Hepatocyte (in vitro differentiated cells): ENCODE measurements around the gene MRTFA. TPM values are rescaled to one million over a fixed set of nuclear protein-coding genes. Genes with fewer than 3 reads are reported as not detected.

Experiments used
- DNase-seq: peaks from one replicate; pipeline ENCODE4 v3.0.0-alpha.2; 2016; ENCODE audit warnings: low spot score
- H2AFZ ChIP-seq: fragments of 200-600 bp; sonication (generic); 2 replicates; pipeline ENCODE4 v1.6.0; 2016; ENCODE audit warnings: antibody characterized with exemption, mild to moderate bottlenecking
- H3K27ac ChIP-seq: fragments of 200-600 bp; sonication (generic); 2 replicates; pipeline ENCODE4 v1.5.1; 2016; ENCODE audit warnings: mild to moderate bottlenecking
- H3K27me3 ChIP-seq: fragments of 200-600 bp; sonication (generic); 2 replicates; pipeline ENCODE4 v1.6.1; 2016
- H3K36me3 ChIP-seq: fragments of 200-600 bp; sonication (generic); replicated peaks from 2 replicates; pipeline ENCODE4 v1.5.1; 2016; ENCODE audit warnings: low read depth; ENCODE audit not compliant: insufficient read depth
- H3K4me1 ChIP-seq: fragments of 200-600 bp; sonication (generic); 2 replicates; pipeline ENCODE4 v1.5.1; 2016; ENCODE audit warnings: mild to moderate bottlenecking, moderate library complexity; ENCODE audit not compliant: insufficient read depth
- H3K4me2 ChIP-seq: fragments of 200-600 bp; sonication (generic); 2 replicates; pipeline ENCODE4 v1.6.0; 2016
- H3K4me3 ChIP-seq: fragments of 200-600 bp; sonication (generic); 2 replicates; pipeline ENCODE4 v1.5.1; 2016; ENCODE audit warnings: mild to moderate bottlenecking
- H3K79me2 ChIP-seq: fragments of 200-600 bp; sonication (generic); 2 replicates; pipeline ENCODE4 v1.6.0; 2017; ENCODE audit warnings: mild to moderate bottlenecking
- H3K9me2 ChIP-seq: fragments of 200-600 bp; sonication (generic); replicated peaks from 2 replicates; pipeline ENCODE4 v1.6.0; 2017; ENCODE audit warnings: mild to moderate bottlenecking; ENCODE audit not compliant: insufficient read depth
- H3K9me3 ChIP-seq: fragments of 200-600 bp; sonication (generic); 2 replicates; pipeline ENCODE4 v1.5.1; 2016; ENCODE audit warnings: low read depth, mild to moderate bottlenecking
- H4K20me1 ChIP-seq: fragments of 200-600 bp; sonication (generic); 2 replicates; pipeline ENCODE4 v1.6.0; 2016; ENCODE audit warnings: mild to moderate bottlenecking; ENCODE audit not compliant: insufficient read depth, poor library complexity, severe bottlenecking
- EZH2 ChIP-seq: fragments of 200-600 bp; sonication (generic); IDR thresholded peaks from 2 replicates; pipeline ENCODE4 v1.6.1; 2016; ENCODE audit warnings: antibody characterized with exemption, mild to moderate bottlenecking, borderline replicate concordance
- EZH2phosphoT487 ChIP-seq: fragments of 200-600 bp; sonication (generic); IDR thresholded peaks from one replicate; pipeline ENCODE4 v1.6.1; 2018; ENCODE audit warnings: antibody characterized with exemption, mild to moderate bottlenecking, low read depth, moderate library complexity; ENCODE audit not compliant: unreplicated experiment, severe bottlenecking
- WGBS: methylation state at CpG from one replicate; pipeline ENCODE4 v1.1.6; 2016; ENCODE audit warnings: low lambda C conversion rate; ENCODE audit errors: missing lambda C conversion rate; 5-methylcytosine and 5-hydroxymethylcytosine counted together
- polyA plus RNA-seq: library from polyadenylated mRNA; unstranded; fragments of >200 nt; fragmentation: Nextera tagmentation; extraction: Ambion mirVana; gene quantifications from 2 replicates; pipeline ENCODE4 v1.2.1, GENCODE V29; 2016
- total RNA-seq: library from RNA; depleted of rRNA; stranded (reverse); fragments of >200 nt; gene quantifications from 2 replicates; pipeline ENCODE4 v1.2.3, GENCODE V29; 2014
- TF ChIP-seq, protein P1 (sequence below): fragments of 200-600 bp; sonication (generic); IDR thresholded peaks from 2 replicates; pipeline ENCODE4 v1.5.1; 2016; ENCODE audit warnings: antibody characterized with exemption, mild to moderate bottlenecking; ENCODE audit not compliant: poor library complexity

MRTFA gene
- total and polyA plus RNA-seq, 2 experiments from 2014 or later, result 19.0 to 29.7 TPM

DNA sequence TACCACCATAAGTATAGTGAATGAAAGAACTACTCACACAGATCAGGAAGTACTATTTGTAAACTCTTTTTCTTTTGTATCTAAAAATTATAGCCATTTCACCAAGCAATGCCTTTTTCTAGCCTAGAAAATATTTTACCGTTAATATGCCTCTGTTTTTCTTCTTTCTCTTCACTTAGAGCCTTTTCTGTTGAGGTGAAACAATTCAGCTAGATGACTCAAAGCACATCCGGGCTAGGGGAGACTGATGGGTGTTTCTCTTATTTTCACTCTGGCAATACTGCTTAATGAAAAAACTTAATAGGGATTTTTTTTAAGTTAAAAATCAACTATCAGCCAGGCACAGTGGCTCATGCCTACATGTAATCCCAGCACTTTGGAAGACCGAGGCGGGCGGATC is 172.8 kb downstream of the MRTFA start:
- Histone ChIP-seq H4K20me1 (no peaks in the 10 kb centered on the region), H3K4me1 (peaks cover 4% of the 10 kb centered on the region), H3K9me3 (no peaks in the 10 kb centered on the region), H3K4me3 (no peak overlapping the region), H2AFZ (no peak overlapping the region), H3K36me3 (no peaks in the 10 kb centered on the region), H3K79me2 (peaks cover 13% of the 10 kb centered on the region), H3K27me3 (no peaks in the 10 kb centered on the region), H3K27ac (no peak overlapping the region), H3K9me2 (no peaks in the 10 kb centered on the region), H3K4me2 (no peak overlapping the region)
- WGBS, result 89% methylated on average over 5 of the region's 5 CpGs
- TF ChIP-seq, protein P1, sequence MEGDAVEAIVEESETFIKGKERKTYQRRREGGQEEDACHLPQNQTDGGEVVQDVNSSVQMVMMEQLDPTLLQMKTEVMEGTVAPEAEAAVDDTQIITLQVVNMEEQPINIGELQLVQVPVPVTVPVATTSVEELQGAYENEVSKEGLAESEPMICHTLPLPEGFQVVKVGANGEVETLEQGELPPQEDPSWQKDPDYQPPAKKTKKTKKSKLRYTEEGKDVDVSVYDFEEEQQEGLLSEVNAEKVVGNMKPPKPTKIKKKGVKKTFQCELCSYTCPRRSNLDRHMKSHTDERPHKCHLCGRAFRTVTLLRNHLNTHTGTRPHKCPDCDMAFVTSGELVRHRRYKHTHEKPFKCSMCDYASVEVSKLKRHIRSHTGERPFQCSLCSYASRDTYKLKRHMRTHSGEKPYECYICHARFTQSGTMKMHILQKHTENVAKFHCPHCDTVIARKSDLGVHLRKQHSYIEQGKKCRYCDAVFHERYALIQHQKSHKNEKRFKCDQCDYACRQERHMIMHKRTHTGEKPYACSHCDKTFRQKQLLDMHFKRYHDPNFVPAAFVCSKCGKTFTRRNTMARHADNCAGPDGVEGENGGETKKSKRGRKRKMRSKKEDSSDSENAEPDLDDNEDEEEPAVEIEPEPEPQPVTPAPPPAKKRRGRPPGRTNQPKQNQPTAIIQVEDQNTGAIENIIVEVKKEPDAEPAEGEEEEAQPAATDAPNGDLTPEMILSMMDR, result no peak
- TF ChIP-seq EZH2phosphoT487 (no peak), EZH2 (no peak)
- DNase-seq, result no peak

DNA sequence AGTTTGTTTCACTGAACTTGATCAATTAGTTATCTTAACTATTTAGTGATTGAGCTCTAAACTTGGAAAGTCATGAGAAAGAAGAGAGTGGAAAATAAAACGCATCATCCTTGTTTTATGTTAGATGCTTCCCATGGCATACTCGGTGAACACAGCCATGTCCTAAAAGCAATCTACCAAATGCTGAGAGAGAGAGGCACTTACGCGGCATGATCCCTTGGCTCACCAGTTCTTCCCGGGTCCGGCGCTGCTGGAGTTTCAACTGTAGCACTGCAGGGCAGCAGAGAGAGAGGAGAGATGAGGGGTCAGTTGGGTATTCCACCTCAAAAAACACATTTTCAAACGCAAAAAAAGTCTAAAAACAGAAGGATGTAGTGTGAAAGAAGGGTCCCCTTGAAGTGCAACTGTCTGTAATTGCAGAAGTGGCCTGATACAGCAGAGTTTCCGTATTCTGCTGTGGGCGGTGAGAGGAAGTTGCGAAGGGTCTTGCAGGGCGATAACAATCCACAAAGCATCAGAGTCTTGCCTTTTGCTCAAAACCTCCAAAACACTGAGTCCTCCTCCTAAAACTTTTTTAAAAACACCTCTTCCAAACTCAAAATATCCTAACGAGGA is 173.4 kb downstream of the MRTFA start:
- Histone ChIP-seq H3K79me2 (peaks cover 12% of the 10 kb centered on the region), H3K36me3 (no peaks in the 10 kb centered on the region), H3K27me3 (no peaks in the 10 kb centered on the region), H3K4me2 (no peak overlapping the region), H3K9me2 (no peaks in the 10 kb centered on the region), H3K4me3 (no peak overlapping the region), H3K4me1 (peaks cover 4% of the 10 kb centered on the region), H3K9me3 (no peaks in the 10 kb centered on the region), H3K27ac (no peak overlapping the region), H4K20me1 (no peaks in the 10 kb centered on the region), H2AFZ (no peak overlapping the region)
- 94% methylated on average over 13 of the region's 13 CpGs for WGBS
- DNase-seq, result no peak
- TF ChIP-seq EZH2phosphoT487, result no peak
- TF ChIP-seq, protein P1, result no peak
- TF ChIP-seq EZH2, result no peak

DNA sequence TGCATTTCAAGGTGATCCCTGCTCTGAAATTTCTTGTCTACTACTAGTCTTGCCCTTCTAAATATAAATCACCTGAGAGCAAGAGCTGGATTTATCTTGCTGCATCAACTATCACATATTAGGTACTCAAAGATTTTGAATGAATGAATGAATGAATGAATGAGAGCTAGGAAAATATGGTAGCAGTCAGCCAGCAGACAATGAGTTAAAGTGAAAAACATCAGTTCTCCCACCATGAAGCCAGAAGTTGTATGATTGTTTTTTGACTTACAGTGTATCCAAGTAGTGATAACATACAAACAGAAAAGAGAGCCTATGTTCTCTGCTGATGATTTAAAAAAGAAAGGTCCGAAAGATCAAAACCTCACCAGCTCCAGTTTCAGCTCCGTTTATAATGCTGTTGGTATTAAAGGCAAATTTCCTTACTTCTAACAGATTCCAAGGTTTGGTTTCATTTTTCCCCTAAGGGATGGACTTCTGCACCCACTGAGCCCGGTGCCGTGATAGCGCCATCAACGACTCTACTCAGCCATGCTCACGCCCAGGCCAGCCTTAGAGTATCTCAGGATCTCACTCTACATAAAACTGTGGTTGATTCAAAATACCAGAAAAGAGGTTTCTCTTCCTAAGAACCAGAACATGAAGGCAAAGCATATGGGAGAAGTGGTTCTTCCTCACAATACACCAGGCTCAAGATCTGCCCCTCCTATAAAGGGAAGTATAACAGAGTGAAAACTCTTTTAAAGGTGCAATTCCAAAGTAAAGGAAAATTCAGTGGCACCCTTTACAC is 174.1 kb downstream of the MRTFA start:
- peaks cover 9% of the 10 kb centered on the region for H3K79me2 ChIP-seq
- no peaks in the 10 kb centered on the region for H3K4me1 ChIP-seq
- no peaks in the 10 kb centered on the region for H4K20me1 ChIP-seq
- TF ChIP-seq, protein P1, result no peak
- TF ChIP-seq EZH2phosphoT487, result no peak
- no peak for TF ChIP-seq EZH2
- 90% methylated on average over 7 of the region's 7 CpGs for WGBS
- H3K4me2 ChIP-seq, result no peak overlapping the region
- no peaks in the 10 kb centered on the region for H3K36me3 ChIP-seq
- no peaks in the 10 kb centered on the region for H3K9me2 ChIP-seq
- H3K27ac ChIP-seq, result no peak overlapping the region
- no peak for DNase-seq
- H2AFZ ChIP-seq, result no peak overlapping the region
- H3K9me3 ChIP-seq, result no peaks in the 10 kb centered on the region
- no peaks in the 10 kb centered on the region for H3K27me3 ChIP-seq
- H3K4me3 ChIP-seq, result no peak overlapping the region
